ENCODE data around the gene SALL4.
"Not testable (repeated sequence)": the region's sequence is repeated elsewhere in the genome, so short reads cannot be mapped to it uniquely, and the experiment has no call there.

Gene SALL4

GRCh38 chr20:51768759-51769517, 33.4 kb downstream of the SALL4 start:
- peak in 35 of 42 donors; percentile 19 to 69 (median 40) for DNase-seq
- intact Hi-C loops (cut with DNase I): loop anchor here (10.0 kb wide), 1 partner anchor 74 kb away; no protein-coding TSS in a partner anchor

- DNase-seq: peak in 38 of 42 donors; percentile 18 to 72 (median 47)
- intact Hi-C loops (cut with DNase I): loop anchor here (10.0 kb wide), 1 partner anchor 73 kb away; no protein-coding TSS in a partner anchor
Observed at GRCh38 chr20:51767867-51768758, 34.2 kb downstream of the SALL4 start, which contains the start of gene ATP9A. Gene ATP9A (minus strand): TSS chr20:51768390. CDS start chr20:51768369, 21 bp downstream.

- intact Hi-C loops (cut with DNase I): loop anchor here (10.0 kb wide), 1 partner anchor 72 kb away; no protein-coding TSS in a partner anchor
- peak; percentile 57 to 95 (median 86) for DNase-seq
Observed at GRCh38 chr20:51766994-51767866, 35.1 kb downstream of the SALL4 start.

- DNase-seq: not testable (repeated sequence)
- intact Hi-C loops (cut with DNase I): loop anchor here (10.0 kb wide), 1 partner anchor 71 kb away; no protein-coding TSS in a partner anchor
Observed at GRCh38 chr20:51765381-51765780, 36.9 kb downstream of the SALL4 start.

GRCh38 chr20:51763965-51764602, 38.2 kb downstream of the SALL4 start:
- intact Hi-C loops (cut with DNase I): loop anchor here (10.0 kb wide), 1 partner anchor 69 kb away; no protein-coding TSS in a partner anchor
- no peak for DNase-seq

- peak in 1 of 42 donors; percentile 11 for DNase-seq
- intact Hi-C loops (cut with DNase I): loop anchor here (10.0 kb wide), 1 partner anchor 66 kb away; no protein-coding TSS in a partner anchor
Observed at GRCh38 chr20:51760905-51761546, 41.3 kb downstream of the SALL4 start.

GRCh38 chr20:51759769-51760510, 42.4 kb downstream of the SALL4 start:
- intact Hi-C loops (cut with DNase I): loop anchor here (10.0 kb wide), 1 partner anchor 65 kb away; no protein-coding TSS in a partner anchor
- DNase-seq: peak in 5 of 42 donors; percentile 13 to 56 (median 34)

- peak; percentile 69 to 92 (median 83) for DNase-seq
- intact Hi-C loops (cut with DNase I): no loop called here
Observed at GRCh38 chr20:51758978-51759544, 43.3 kb downstream of the SALL4 start.

- intact Hi-C loops (cut with DNase I): no loop called here
- peak in 1 of 42 donors; percentile 3 for DNase-seq
Observed at GRCh38 chr20:51757226-51757625, 45.1 kb downstream of the SALL4 start.

- intact Hi-C loops (cut with DNase I): no loop called here
Observed at GRCh38 chr20:51756653-51757052, 45.7 kb downstream of the SALL4 start.

GRCh38 chr20:51753220-51753619, 49.1 kb downstream of the SALL4 start:
- intact Hi-C loops (cut with DNase I): not testable (repeated sequence)
- DNase-seq: peak in 1 of 42 donors; percentile 7

More at GRCh38 chr20:51756653-51757052, 45.7 kb downstream of the SALL4 start:
- DNase-seq: no peak

GRCh38 chr20:51752343-51752951, 49.9 kb downstream of the SALL4 start:
- intact Hi-C loops (cut with DNase I): no loop called here
- DNase-seq: no peak

- intact Hi-C loops (cut with DNase I): no loop called here
- peak in 1 of 42 donors; percentile 22 for DNase-seq
Observed at GRCh38 chr20:51750770-51751388, 51.4 kb downstream of the SALL4 start.

- DNase-seq: peak in 39 of 42 donors; percentile 48 to 91 (median 68)
- intact Hi-C loops (cut with DNase I): no loop called here
Observed at GRCh38 chr20:51750037-51750769, 52.1 kb downstream of the SALL4 start.

- DNase-seq: peak in 9 of 42 donors; percentile 36 to 71 (median 50)
- intact Hi-C loops (cut with DNase I): no loop called here
Observed at GRCh38 chr20:51749674-51750036, 52.7 kb downstream of the SALL4 start.
